SK-N-SH (cell line): ENCODE measurements around the gene GNG3. TPM values are rescaled to one million over a fixed set of nuclear protein-coding genes. Genes with fewer than 3 reads are reported as not detected.

Source experiments
- CTCF ChIA-PET: fragments of 300-600, 350-600 bp; formaldehyde crosslinking; extraction: SDS; loops from one replicate; lab custom pipeline; 2021; lab: Yijun Ruan, JAX
- POLR2A ChIA-PET: fragments of 350-600 bp; sonication (Branson Sonifier 250); formaldehyde crosslinking; extraction: SDS; loops from one replicate; lab custom pipeline; 2020; ENCODE audit warnings: antibody characterized with exemption, inconsistent platforms; lab: Yijun Ruan, JAX
- DNase-seq: peaks from one replicate; pipeline ENCODE4 v3.0.0; 2012
- H2AFZ ChIP-seq: fragments of 200-600 bp; sonication (generic); 2 replicates; pipeline ENCODE4 v1.8.1; 2016; ENCODE audit warnings: antibody characterized with exemption, mild to moderate bottlenecking, low read depth
- H3F3A ChIP-seq: fragments of 200-600 bp; sonication (generic); replicated peaks from 2 replicates; pipeline ENCODE3; 2016; ENCODE audit warnings: antibody characterized with exemption, mild to moderate bottlenecking; ENCODE audit not compliant: insufficient read depth
- H3K27ac ChIP-seq, 2 experiments: fragments of 200-500 bp in 1 of 2; fragments of 200-600 bp in 1 of 2; sonication (Bioruptor generic) in 1 of 2; sonication (generic), shearing (Covaris generic) in 1 of 2; 2 replicates each; pipeline versions ENCODE4 v1.5.1 to v1.6.1; 2014 to 2016; ENCODE audit warnings: low read depth in 2 of 2, inconsistent platforms in 1 of 2, low read length in 1 of 2, mild to moderate bottlenecking in 1 of 2, mixed read lengths in 1 of 2
- H3K27me3 ChIP-seq: fragments of 200-600 bp; sonication (generic), shearing (Covaris generic); 2 replicates; pipeline ENCODE4 v1.6.1; 2016; ENCODE audit warnings: mixed run types; ENCODE audit not compliant: insufficient read depth
- H3K36me3 ChIP-seq, 2 experiments: fragments of 200-500 bp in 1 of 2; fragments of 200-600 bp in 1 of 2; sonication (Bioruptor generic) in 1 of 2; sonication (generic) in 1 of 2; replicated peaks in 1 of 2; 2 replicates each; pipeline versions ENCODE3 to v1.5.1; 2014 to 2016; ENCODE audit warnings: low read length in 1 of 2, mild to moderate bottlenecking in 1 of 2; ENCODE audit not compliant: insufficient read depth in 2 of 2, control insufficient read depth in 1 of 2
- H3K4me1 ChIP-seq, 2 experiments: fragments of 200-500 bp in 1 of 2; fragments of 200-600 bp in 1 of 2; sonication (Bioruptor generic) in 1 of 2; sonication (generic), shearing (Covaris generic) in 1 of 2; 2 replicates each; pipeline versions ENCODE4 v1.5.1 to v1.6.1; 2014 to 2016; ENCODE audit warnings: low read depth in 1 of 2, low read length in 1 of 2, mixed run types in 1 of 2; ENCODE audit not compliant: insufficient read depth in 2 of 2, control insufficient read depth in 1 of 2
- H3K4me2 ChIP-seq: fragments of 200-600 bp; sonication (generic), shearing (Covaris generic); 2 replicates; pipeline ENCODE4 v1.6.1; 2017; ENCODE audit warnings: mixed run types
- H3K4me3 ChIP-seq, 2 experiments: fragments of 200-500 bp in 1 of 2; fragments of 200-600 bp in 1 of 2; sonication (Bioruptor generic) in 1 of 2; sonication (generic), shearing (Covaris generic) in 1 of 2; 2 replicates each; pipeline versions ENCODE4 v1.5.1 to v1.8.1; 2014 to 2016; ENCODE audit warnings: low read depth in 2 of 2, inconsistent platforms in 1 of 2, low read length in 1 of 2, mild to moderate bottlenecking in 1 of 2, mixed read lengths in 1 of 2, moderate library complexity in 1 of 2
- H3K79me2 ChIP-seq: fragments of 200-600 bp; sonication (generic); 2 replicates; pipeline ENCODE4 v1.8.1; 2017; ENCODE audit warnings: mild to moderate bottlenecking; ENCODE audit not compliant: insufficient read depth
- H3K9ac ChIP-seq: fragments of 200-600 bp; sonication (generic); 2 replicates; pipeline ENCODE4 v1.6.1; 2017; ENCODE audit warnings: mixed run types
- H3K9me2 ChIP-seq: fragments of 200-600 bp; sonication (generic); 2 replicates; pipeline ENCODE4 v1.6.1; 2017; ENCODE audit warnings: mixed run types
- H3K9me3 ChIP-seq: fragments of 200-600 bp; sonication (generic); 2 replicates; pipeline ENCODE4 v1.6.1; 2017; ENCODE audit warnings: mixed run types, mild to moderate bottlenecking, moderate library complexity
- H4K20me1 ChIP-seq: fragments of 200-600 bp; sonication (generic); 2 replicates; pipeline ENCODE4 v1.6.1; 2017; ENCODE audit warnings: mild to moderate bottlenecking, mixed run types; ENCODE audit not compliant: insufficient read depth
- CHD2 ChIP-seq: fragments of 150-350 bp; IDR thresholded peaks from 2 replicates; pipeline ENCODE4 v1.6.1; 2018; ENCODE audit warnings: low read length; ENCODE audit not compliant: partially characterized antibody
- FOXM1 ChIP-seq: IDR thresholded peaks from 2 replicates; pipeline ENCODE4 v1.4.0; 2012; ENCODE audit warnings: low read depth, mild to moderate bottlenecking
- JUND ChIP-seq: IDR thresholded peaks from 2 replicates; pipeline ENCODE4 v1.4.0; 2012
- MEF2A ChIP-seq: IDR thresholded peaks from 2 replicates; pipeline ENCODE4 v1.4.0; 2012; ENCODE audit warnings: low read depth, borderline replicate concordance
- RCOR1 ChIP-seq: fragments of 150-350 bp; IDR thresholded peaks from 2 replicates; pipeline ENCODE4 v1.6.1; 2017; ENCODE audit warnings: antibody characterized with exemption, low read length
- RXRA ChIP-seq: IDR thresholded peaks from 2 replicates; pipeline ENCODE4 v1.4.0; 2012; ENCODE audit warnings: low read depth, mild to moderate bottlenecking, borderline replicate concordance
- TCF12 ChIP-seq: IDR thresholded peaks from 2 replicates; pipeline ENCODE4 v1.4.0; 2012
- TEAD4 ChIP-seq: IDR thresholded peaks from 2 replicates; pipeline ENCODE4 v1.4.0; 2012; ENCODE audit warnings: mild to moderate bottlenecking, borderline replicate concordance; ENCODE audit not compliant: insufficient read depth
- WGBS: methylation state at CpG from one replicate; pipeline ENCODE4 v1.1.6; 2017; ENCODE audit warnings: low lambda C conversion rate; 5-methylcytosine and 5-hydroxymethylcytosine counted together
- polyA plus RNA-seq, 3 experiments: library from polyadenylated mRNA; depleted of rRNA; stranded (reverse); fragments of >200 nt; gene quantifications; 2 replicates each; pipeline ENCODE4 v1.2.3, GENCODE V29; 2012
- TF ChIP-seq, protein P1 (sequence below): IDR thresholded peaks from 2 replicates; pipeline ENCODE4 v1.6.1; 2012; ENCODE audit warnings: mild to moderate bottlenecking, low read depth, low read length, moderate library complexity
- TF ChIP-seq, protein P2 (sequence below): IDR thresholded peaks from 2 replicates; pipeline ENCODE4 v1.4.0; 2012; ENCODE audit warnings: low read depth, borderline replicate concordance
- TF ChIP-seq, protein P3 (sequence below): IDR thresholded peaks from 2 replicates; pipeline ENCODE4 v1.4.0; 2012; ENCODE audit warnings: low read depth, borderline replicate concordance

Gene GNG3
- polyA plus RNA-seq, 1 of the 3 experiments (the other 2 are of a cell fraction) = 0.16 TPM

DNA sequence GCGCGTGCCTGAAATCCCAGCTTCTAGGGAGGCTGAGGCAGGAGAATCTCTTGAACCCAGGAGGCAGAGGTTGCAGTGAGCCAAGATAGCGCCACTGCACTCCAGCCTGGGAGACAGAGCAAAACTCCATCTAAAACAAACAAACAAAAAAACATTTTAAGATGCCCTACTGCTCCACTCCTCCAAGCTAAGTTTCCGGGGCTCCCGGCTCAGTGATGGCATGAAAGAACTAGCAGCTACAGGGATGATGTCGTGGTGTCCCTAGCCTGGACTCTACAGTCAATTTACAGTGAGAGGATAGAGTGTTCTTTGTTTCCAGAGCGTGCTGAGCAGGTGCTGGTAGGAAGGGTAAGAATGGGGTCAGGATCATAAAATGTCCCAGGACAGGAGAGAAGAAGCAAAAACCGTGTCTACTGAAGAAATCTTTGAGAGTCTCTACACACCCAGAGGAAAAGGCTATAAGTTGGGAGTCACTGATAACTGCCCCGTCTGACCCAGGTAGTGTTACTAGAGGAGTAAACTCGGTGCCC lies 47.7 kb downstream of the GNG3 start:
- Histone ChIP-seq H3K79me2 (peaks cover 28% of the 10 kb centered on the region; the same call in 1 of the 2 replicates), H4K20me1 (no peaks in the 10 kb centered on the region), H3K27me3 (no peaks in the 10 kb centered on the region), H3K4me3 (no peak overlapping the region), H3K4me2 (peak overlapping the region; percentile 87; the same call in 1 of the 2 replicates), H3K9me3 (no peaks in the 10 kb centered on the region), H2AFZ (no peak overlapping the region), H3F3A (peaks cover 21% of the 10 kb centered on the region), H3K4me1 (peaks cover 6 to 11% of the 10 kb centered on the region in 2 experiments; a peak in 3 of 4 replicates), H3K9ac (no peak overlapping the region), H3K36me3 (peaks cover 0 to 3% of the 10 kb centered on the region in 2 experiments), H3K9me2 (no peaks in the 10 kb centered on the region), H3K27ac (no peak overlapping the region)
- WGBS = 73% methylated on average over 8 of the region's 10 CpGs
- no peak for DNase-seq
- CTCF ChIA-PET = interaction anchor here (0.7 to 2.0 kb wide), 3 partner anchors 11 to 45 kb away, joined by 3 to 5 read pairs (median 4); no protein-coding TSS in a partner anchor
- TF ChIP-seq FOXM1 (no peak), TCF12 (no peak), RCOR1 (no peak), MEF2A (no peak), TEAD4 (no peak), CHD2 (no peak), RXRA (no peak), JUND (no peak)
- TF ChIP-seq, protein P1, sequence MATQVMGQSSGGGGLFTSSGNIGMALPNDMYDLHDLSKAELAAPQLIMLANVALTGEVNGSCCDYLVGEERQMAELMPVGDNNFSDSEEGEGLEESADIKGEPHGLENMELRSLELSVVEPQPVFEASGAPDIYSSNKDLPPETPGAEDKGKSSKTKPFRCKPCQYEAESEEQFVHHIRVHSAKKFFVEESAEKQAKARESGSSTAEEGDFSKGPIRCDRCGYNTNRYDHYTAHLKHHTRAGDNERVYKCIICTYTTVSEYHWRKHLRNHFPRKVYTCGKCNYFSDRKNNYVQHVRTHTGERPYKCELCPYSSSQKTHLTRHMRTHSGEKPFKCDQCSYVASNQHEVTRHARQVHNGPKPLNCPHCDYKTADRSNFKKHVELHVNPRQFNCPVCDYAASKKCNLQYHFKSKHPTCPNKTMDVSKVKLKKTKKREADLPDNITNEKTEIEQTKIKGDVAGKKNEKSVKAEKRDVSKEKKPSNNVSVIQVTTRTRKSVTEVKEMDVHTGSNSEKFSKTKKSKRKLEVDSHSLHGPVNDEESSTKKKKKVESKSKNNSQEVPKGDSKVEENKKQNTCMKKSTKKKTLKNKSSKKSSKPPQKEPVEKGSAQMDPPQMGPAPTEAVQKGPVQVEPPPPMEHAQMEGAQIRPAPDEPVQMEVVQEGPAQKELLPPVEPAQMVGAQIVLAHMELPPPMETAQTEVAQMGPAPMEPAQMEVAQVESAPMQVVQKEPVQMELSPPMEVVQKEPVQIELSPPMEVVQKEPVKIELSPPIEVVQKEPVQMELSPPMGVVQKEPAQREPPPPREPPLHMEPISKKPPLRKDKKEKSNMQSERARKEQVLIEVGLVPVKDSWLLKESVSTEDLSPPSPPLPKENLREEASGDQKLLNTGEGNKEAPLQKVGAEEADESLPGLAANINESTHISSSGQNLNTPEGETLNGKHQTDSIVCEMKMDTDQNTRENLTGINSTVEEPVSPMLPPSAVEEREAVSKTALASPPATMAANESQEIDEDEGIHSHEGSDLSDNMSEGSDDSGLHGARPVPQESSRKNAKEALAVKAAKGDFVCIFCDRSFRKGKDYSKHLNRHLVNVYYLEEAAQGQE = no peak
- TF ChIP-seq, protein P2, sequence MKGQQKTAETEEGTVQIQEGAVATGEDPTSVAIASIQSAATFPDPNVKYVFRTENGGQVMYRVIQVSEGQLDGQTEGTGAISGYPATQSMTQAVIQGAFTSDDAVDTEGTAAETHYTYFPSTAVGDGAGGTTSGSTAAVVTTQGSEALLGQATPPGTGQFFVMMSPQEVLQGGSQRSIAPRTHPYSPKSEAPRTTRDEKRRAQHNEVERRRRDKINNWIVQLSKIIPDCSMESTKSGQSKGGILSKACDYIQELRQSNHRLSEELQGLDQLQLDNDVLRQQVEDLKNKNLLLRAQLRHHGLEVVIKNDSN = no peak
- TF ChIP-seq, protein P3, sequence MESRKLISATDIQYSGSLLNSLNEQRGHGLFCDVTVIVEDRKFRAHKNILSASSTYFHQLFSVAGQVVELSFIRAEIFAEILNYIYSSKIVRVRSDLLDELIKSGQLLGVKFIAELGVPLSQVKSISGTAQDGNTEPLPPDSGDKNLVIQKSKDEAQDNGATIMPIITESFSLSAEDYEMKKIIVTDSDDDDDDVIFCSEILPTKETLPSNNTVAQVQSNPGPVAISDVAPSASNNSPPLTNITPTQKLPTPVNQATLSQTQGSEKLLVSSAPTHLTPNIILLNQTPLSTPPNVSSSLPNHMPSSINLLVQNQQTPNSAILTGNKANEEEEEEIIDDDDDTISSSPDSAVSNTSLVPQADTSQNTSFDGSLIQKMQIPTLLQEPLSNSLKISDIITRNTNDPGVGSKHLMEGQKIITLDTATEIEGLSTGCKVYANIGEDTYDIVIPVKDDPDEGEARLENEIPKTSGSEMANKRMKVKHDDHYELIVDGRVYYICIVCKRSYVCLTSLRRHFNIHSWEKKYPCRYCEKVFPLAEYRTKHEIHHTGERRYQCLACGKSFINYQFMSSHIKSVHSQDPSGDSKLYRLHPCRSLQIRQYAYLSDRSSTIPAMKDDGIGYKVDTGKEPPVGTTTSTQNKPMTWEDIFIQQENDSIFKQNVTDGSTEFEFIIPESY = no peak
- POLR2A ChIA-PET = interaction anchor here (1.1 to 2.3 kb wide), 3 partner anchors 16 to 83 kb away, joined by 3 to 33 read pairs (median 10); partner anchors contain the start of genes HNRNPUL2, LBHD1, TAF6L and TTC9C
